G401 (cell line): ENCODE measurements around the gene SIK3. TPM values are rescaled to one million over a fixed set of nuclear protein-coding genes. Genes with fewer than 3 reads are reported as not detected.
"Not testable (repeated sequence)": the region's sequence is repeated elsewhere in the genome, so short reads cannot be mapped to it uniquely, and the experiment has no call there.

Experiments
- DNase-seq: peaks from one replicate; pipeline ENCODE4 v3.0.0-alpha.2; 2015; ENCODE audit warnings: low spot score
- in situ Hi-C: cut with HindIII; loops from 2 replicates; pipeline ENCODE4 v1.10.0; 2016; ENCODE audit warnings: low sequenced_read_pairs, mixed read lengths
- total RNA-seq: library from RNA; depleted of rRNA; stranded (reverse); fragments of >200 nt; shearing (Covaris generic); gene quantifications from 2 replicates; pipeline ENCODE4 v1.2.3, GENCODE V29; 2014

Gene SIK3
- total RNA-seq, 1 experiment from 2014 or later = 8.1 TPM

GRCh38 chr11:116826751-116827431 lies 271.3 kb downstream of the SIK3 start:
- in situ Hi-C loops = no loop called here
- no peak for DNase-seq

DNA sequence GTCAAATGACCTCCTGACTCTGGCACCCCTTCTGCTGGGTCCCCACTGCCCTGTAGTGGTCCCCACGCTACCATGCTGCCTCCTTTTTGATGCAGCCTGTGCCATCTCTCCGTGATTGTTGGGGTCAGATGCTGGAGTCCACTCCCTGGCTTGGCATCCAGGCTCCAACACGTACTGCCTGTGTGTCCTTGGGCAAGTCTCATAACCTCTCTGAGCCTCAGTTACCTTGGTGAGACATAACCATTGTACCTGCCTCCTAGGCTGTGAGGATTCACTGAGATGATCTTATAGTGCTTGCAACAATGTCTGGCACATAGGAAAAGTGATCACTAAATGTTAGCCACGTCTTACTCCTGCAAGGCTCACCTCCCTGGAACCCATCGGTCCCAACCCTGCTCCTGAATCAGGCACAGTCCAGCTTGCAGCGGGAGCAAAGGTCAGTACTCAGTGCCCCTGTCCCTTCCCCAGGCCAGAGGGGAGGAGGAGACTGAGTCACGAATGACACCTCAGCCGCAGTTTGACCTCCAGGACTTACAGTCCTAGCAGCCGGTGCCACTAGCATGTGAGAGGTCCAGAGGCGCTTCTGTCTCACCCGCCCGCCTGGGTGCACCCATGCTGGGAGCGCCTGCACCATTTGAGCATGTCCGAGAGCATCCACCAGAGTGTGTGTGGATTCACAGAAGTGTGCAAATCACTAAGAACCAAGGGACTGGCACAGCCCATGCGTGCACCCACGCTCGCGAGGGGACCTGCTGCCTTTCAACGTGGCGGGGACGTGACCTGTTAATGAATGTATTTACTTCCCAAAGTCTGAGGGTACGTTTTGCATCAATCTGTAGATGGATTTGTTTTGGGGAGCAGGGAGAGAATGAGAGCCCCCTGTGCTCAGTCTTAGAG lies 272.1 kb downstream of the SIK3 start:
- in situ Hi-C loops = no loop called here
- DNase-seq = no peak

- in situ Hi-C loops = no loop called here
These were observed 272.8 kb downstream of the SIK3 start for GRCh38 chr11:116825434-116825833.

GRCh38 chr11:116823031-116823843 lies 275.0 kb downstream of the SIK3 start, which contains the start of gene APOA4:
Gene APOA4 (minus strand): TSS chr11:116823304. CDS start chr11:116823191, 113 bp downstream.
- in situ Hi-C loops = no loop called here
- DNase-seq = no peak

More at GRCh38 chr11:116825434-116825833, 272.8 kb downstream of the SIK3 start:
- no peak for DNase-seq

DNA sequence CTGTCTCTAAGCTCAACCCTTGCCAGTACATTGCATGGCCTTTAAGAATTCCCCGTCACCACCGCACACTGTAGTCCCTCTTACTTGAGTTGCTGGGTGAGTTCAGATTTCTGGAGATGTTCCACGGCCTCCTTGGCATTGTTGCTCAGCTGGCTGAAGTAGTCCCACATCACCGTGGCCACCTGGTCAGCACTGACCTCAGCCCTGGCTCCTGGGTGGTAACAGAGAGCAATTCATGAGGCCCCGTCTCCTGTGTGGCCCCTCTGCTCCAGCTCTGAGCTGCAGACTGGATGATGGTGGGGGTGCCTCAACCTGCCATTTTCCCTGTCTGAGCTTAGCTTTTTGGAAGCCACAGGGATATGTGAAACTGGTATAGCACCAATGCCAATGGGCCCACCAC lies 275.7 kb downstream of the SIK3 start:
- DNase-seq = no peak
- in situ Hi-C loops = no loop called here

GRCh38 chr11:116821050-116821918 lies 276.9 kb downstream of the SIK3 start:
- in situ Hi-C loops = no loop called here
- DNase-seq = no peak

- in situ Hi-C loops = no loop called here
- no peak for DNase-seq
These were observed 279.2 kb downstream of the SIK3 start for GRCh38 chr11:116819049-116819448.

GRCh38 chr11:116814502-116814901 lies 283.7 kb downstream of the SIK3 start:
- DNase-seq = no peak
- in situ Hi-C loops = no loop called here

DNA sequence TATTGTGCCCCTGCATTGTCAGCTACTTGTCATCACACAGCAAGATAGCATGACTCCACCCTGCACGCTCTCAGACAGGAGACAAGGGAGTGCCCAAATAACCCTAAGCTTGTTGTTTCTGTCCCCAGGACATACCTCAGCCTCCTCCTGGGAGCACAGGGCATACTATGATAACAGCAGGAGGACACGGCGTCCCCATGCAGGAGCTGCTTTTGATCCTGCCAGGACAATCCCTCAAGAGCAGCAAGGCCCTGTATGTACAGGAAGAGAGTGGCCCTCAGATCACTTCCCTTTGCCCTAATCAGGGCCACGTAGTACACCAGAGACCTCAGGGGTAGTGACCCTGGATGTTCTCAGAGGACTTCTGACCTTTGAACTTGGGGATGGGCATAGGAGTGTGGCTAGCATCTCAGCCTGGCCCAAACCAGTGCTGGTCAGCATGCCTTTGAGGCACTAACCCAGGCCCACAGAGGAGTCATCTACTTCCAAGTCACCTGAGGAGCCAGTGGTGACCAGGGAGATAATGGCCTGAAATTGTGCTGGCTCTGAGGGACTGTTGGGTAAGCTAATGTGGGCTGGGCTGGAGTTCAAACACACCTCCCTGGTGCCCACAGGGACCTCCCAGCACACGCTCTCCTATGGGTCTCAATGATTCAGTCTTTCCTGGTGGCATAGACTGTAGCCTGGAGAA lies 284.3 kb downstream of the SIK3 start:
- no peak for DNase-seq
- in situ Hi-C loops = no loop called here

DNA sequence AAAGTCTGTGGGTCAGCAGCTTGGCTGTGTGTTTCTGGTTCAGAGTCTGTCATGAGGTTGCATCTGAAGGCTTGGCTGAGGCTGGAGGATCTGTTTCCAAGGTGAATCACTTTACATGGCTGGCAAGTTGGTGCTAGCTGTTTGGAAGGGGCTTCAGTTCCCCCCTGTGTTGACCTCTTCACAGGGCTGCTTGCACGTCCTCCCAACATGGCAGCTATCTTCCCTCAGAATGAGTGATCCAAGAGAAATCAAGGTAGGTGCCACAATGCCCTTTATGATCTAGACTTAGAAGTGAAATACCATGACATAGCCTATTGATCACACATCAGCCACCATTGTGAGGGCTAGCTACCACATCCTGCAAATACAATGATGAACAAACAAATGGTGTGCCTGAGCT lies 285.1 kb downstream of the SIK3 start:
- in situ Hi-C loops = no loop called here
- no peak for DNase-seq

GRCh38 chr11:116812109-116812508 lies 286.1 kb downstream of the SIK3 start:
- in situ Hi-C loops = no loop called here
- DNase-seq = no peak

DNA sequence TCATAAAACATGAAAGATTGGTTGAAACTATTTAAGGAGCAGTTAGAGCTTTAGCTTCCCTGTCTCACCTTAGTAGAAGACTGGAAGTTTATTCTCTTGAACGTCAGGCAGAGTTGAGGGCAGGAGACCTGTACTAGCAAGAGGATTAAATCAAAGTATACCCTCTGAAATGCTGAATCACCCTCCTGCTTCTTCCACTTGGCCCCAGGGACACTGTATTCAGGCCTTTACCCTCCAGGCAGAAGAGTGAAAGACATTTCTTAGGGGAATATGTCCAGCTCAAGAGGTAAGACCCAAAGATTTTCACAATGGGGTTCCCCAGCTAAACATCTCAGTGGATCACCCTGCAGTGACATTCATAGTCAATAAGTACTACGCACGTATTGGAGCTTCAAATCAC lies 287.0 kb downstream of the SIK3 start:
- DNase-seq = no peak
- in situ Hi-C loops = no loop called here

DNA sequence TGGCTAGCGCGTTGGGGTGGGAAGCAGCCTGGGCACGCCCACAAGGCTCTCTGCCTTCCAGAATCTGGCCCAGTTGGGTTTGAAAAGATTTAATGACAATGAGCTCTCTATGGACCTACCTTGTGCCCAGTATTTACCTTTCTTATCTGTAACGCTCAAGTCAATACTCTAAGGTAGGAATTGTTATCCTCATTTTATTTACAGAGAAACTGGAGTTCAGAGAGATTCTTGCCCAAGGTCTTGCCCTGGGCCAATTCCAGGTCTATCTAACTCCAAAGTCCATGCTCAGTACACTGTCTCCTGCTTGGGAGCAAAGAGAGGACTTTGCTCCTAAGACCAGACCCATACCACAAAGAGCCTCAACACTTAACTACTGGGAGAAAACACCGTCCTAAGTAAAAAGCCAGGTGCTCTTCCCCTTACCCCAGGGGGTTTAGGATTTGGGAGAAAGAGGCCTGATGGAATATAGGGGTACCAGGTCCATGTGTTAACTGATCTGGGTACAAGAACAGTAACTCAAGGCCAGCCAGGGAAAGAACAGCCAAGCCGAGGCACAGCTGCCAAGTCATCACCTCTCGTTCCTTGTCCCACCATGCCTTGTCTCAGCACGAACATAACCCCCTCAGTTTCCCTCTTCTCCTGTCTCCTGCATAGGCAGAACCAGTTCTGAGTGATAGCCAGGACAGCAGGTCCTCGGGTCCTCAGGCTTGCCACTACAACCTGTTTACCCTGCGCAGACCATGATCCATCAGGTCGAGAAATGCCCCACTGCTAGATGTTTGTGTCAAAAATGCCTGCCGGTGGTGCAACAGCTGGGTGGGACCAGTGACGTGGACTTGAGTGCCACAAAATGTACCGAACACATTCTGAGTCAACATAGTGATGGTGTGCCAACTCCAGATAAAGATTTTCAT lies 289.7 kb downstream of the SIK3 start:
- in situ Hi-C loops = no loop called here
- no peak for DNase-seq

DNA sequence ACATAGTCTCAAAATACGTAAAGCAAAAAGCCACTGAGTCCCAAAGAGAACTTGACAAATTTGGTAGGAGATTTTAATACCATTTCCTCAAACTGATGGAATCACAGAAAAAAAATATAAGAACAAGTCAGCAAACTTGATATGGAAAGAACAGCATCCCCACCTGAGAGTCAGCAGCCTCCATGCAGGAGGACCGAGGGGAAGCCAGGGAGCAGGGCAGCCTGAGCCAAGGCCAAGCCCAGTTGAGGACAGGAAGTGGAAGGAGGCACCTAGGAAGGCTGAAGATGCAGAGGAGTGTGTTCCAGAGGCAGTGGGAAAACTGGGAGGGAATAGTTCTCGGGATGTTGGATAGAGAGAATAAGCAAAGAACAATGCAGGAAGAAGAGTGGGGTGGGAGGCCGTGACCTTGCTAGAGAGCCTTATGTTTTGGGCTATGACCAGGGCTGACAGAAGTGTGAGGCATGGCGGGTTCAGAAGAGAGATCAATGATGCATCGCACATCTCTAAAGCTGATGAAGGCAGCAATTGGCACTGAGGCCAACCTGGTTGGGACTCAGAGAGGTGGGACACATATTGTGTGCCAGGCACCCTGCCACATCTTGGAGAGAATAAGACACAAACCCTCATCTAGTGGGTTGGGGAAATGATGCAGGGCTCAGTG lies 290.5 kb downstream of the SIK3 start:
- in situ Hi-C loops = no loop called here
- no peak for DNase-seq

DNA sequence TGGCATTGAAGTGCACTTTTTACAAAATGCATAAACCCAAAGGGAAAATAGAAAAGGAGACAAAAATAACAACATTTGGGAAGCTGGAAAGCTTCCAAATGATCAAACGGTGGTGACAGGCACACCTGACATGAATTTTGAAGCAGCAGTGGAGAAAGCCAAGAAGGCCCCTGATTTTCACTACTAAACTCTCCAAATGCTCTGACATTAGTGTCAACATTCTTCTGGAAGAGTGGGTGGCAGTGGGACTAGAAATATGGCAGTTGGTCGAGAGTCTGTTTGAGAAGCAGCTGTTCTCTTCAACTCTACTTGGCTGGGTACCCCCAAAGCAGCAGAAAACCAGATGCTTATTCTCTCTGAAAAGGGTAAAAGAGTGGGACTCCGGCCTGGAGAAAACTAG lies 294.2 kb downstream of the SIK3 start:
- in situ Hi-C loops = no loop called here
- DNase-seq = no peak

DNA sequence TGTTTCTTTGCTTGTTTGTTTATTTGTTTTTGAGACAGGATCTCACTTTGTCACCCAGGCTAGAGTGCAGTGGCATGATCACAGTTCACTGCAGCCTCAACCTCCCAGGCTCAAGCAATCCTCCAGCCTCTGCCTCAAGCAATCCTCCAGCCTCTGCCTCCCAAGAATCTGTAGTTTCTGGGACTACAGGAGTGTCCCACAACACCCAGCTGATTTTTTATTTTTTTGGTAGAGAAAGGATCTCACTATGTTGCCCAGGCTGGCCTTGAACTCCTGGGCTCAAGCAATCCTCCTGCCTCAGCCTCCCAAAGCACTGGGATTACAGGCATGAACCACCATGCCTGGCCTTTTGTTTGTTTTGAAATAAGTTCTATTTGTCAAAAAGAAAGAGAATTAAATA lies 296.6 kb downstream of the SIK3 start:
- in situ Hi-C loops, DNase-seq: not testable (repeated sequence)

DNA sequence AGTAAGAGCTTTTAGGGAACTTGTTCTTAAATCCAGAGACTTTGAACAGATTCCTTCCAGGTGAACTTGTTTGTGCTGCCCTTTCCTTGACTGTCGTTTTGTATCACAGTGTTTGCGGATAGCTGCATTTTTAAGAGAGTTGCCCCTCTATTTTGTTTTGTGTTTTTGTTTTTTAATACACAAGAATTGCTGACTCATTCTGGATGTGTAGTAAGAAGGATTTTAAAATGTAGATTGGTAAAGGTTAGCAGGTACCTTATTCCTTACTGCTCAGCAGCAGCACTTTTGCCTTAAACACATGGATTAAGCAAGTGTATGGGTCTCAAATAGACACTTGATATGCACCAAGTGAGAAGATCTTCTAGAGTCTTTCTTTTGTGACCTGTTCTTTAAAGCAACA lies 297.6 kb downstream of the SIK3 start:
- no peak for DNase-seq
- in situ Hi-C loops = no loop called here
